GM12864 (cell line): Measurements from ENCODE around the gene TRMT11.

Source experiments
- DNase-seq: peaks from one replicate; pipeline ENCODE4 v3.0.0-alpha.2; 2011; ENCODE audit warnings: low read depth
- H3K4me3 ChIP-seq: 2 replicates; pipeline ENCODE4 v1.5.1; 2011; ENCODE audit warnings: mild to moderate bottlenecking, low read depth, low read length, control low read depth
- TF ChIP-seq, protein P1 (sequence below): IDR thresholded peaks from 2 replicates; pipeline ENCODE4 v1.5.1; 2011; ENCODE audit warnings: low read depth, mild to moderate bottlenecking, moderate library complexity, low read length, control low read depth, inconsistent platforms; ENCODE audit errors: missing control alignments

Gene TRMT11

DNA sequence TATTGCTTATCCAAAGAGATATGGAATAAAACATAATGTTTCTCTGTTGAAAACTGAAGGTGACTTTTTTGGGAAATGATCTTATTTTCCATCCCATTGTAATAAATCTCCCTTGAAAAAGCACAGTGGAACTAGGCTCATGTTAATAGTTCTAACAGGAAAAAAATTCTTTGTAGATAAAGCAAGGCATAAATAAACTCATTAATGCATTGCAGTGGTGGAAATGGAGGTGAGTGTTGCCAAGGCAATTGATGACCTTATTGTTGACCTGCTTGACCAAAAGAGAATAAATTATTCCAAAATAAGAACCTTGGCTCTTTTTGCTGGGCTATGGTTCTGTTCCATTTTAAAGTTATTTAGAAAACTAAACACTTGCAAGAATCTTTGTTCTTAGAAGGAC is 55.2 kb downstream of the TRMT11 start:
- H3K4me3 ChIP-seq: no peak overlapping the region
- no peak for DNase-seq
- TF ChIP-seq, protein P1, sequence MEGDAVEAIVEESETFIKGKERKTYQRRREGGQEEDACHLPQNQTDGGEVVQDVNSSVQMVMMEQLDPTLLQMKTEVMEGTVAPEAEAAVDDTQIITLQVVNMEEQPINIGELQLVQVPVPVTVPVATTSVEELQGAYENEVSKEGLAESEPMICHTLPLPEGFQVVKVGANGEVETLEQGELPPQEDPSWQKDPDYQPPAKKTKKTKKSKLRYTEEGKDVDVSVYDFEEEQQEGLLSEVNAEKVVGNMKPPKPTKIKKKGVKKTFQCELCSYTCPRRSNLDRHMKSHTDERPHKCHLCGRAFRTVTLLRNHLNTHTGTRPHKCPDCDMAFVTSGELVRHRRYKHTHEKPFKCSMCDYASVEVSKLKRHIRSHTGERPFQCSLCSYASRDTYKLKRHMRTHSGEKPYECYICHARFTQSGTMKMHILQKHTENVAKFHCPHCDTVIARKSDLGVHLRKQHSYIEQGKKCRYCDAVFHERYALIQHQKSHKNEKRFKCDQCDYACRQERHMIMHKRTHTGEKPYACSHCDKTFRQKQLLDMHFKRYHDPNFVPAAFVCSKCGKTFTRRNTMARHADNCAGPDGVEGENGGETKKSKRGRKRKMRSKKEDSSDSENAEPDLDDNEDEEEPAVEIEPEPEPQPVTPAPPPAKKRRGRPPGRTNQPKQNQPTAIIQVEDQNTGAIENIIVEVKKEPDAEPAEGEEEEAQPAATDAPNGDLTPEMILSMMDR: no peak

GRCh38 chr6:126042001-126042419 is 55.7 kb downstream of the TRMT11 start:
- no peak for DNase-seq
- TF ChIP-seq, protein P1: no peak
- H3K4me3 ChIP-seq: no peak overlapping the region

DNA sequence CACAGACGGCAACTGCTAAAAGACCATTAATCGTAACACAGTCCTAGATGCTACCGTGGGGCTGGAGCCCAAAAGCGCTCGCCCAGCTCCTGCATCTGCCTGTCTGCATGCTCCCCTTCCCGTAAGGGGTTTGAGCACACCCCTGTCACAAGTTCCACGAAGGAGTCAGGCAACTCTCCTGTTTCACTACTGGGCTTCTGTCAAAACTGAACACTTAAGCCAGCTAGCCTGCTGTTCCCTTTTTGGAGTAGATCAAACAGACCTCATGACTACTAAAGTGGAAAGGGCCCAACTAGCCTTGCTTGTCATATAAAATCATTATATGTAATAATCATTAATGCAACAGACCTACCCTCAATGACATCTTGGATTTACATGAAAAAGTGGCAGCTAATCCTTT is 61.3 kb downstream of the TRMT11 start:
- no peak for DNase-seq
- TF ChIP-seq, protein P1: no peak
- H3K4me3 ChIP-seq: no peak overlapping the region

DNA sequence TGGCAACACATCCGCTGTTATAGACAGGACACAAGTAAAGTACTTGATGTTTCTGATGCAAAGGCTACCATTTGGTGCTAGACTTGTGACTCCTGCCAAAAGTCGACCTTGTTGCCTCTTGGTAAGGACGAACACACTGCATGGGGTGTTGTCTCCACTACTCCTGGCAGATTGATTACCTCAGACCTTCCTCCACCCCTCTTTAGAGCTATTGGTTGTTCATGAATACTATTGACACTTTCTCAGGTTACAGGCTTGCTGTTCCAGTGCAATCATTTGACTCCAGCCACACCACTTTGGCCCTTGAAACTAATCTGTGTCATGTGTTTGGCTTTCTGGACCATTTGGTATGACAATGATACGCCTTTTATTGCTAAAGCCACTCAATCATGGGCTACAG is 62.3 kb downstream of the TRMT11 start:
- no peak overlapping the region for H3K4me3 ChIP-seq
- TF ChIP-seq, protein P1: no peak
- no peak for DNase-seq

GRCh38 chr6:126050795-126051194 is 64.5 kb downstream of the TRMT11 start:
- TF ChIP-seq, protein P1: no peak
- H3K4me3 ChIP-seq: no peak overlapping the region
- DNase-seq: no peak

- H3K4me3 ChIP-seq: no peak overlapping the region
- TF ChIP-seq, protein P1: no peak
Observed at GRCh38 chr6:126051791-126052190, 65.5 kb downstream of the TRMT11 start.

DNA sequence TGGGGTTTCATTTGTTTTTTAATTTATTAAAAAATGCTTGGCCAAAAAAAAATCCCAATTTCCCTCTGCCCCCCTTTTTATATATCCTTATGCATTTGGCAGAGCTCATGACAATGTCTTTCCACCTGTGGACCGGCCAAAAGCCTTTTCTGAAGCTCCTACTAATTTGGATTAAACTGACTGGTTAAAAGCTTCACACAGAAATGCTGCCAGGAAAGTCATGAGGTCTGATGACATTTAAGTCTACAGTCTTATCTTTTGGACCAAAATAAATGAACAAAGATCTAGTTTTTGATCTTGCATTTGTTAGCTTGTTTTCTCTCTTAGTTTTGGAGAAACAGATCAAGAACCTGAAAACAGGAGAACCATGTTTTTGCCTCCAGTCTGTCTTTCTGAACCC is 66.1 kb downstream of the TRMT11 start:
- TF ChIP-seq, protein P1: no peak
- H3K4me3 ChIP-seq: no peak overlapping the region
- no peak for DNase-seq

More at GRCh38 chr6:126051791-126052190, 65.5 kb downstream of the TRMT11 start:
- DNase-seq: no peak
